Endothelial cell of umbilical vein (primary cell): Measurements from ENCODE around the gene DOCK1. TPM values are rescaled to one million over a fixed set of nuclear protein-coding genes. Genes with fewer than 3 reads are reported as not detected.

ENCODE experiments used
- BruUV-seq: library from RNA; stranded (reverse); fragments of 400-500 nt; replicated peaks from 2 replicates; lab custom pipeline; 2021; lab: Mats Ljungman, UMichigan
- CTCF ChIA-PET: fragments of 300-600, 350-600 bp; sonication (Branson Sonifier 250); formaldehyde crosslinking; loops from one replicate; lab custom pipeline; 2021; ENCODE audit warnings: antibody characterized with exemption, inconsistent platforms; lab: Charles Lee
- POLR2A ChIA-PET: fragments of 300-600, 350-600 bp; sonication (Branson Sonifier 250); formaldehyde crosslinking; loops from one replicate; lab custom pipeline; 2021; ENCODE audit warnings: antibody characterized with exemption, inconsistent platforms; lab: Charles Lee
- DNase-seq: peaks from one replicate; pipeline ENCODE4 v3.0.0-alpha.2; 2011; ENCODE audit warnings: low read depth, low spot score
- FAIRE-seq: peaks from 2 replicates; lab custom pipeline; 2011; peaks lifted over from hg19 to GRCh38; lab: Jason Lieb, UNC
- H2AFZ ChIP-seq: 2 replicates; pipeline ENCODE4 v1.6.0; 2012; ENCODE audit warnings: low read depth, low read length, control low read depth, inconsistent platforms
- H3K27ac ChIP-seq: 2 replicates; pipeline ENCODE4 v1.5.1; 2011; ENCODE audit warnings: low read depth, mild to moderate bottlenecking, control low read depth, low read length, moderate library complexity; ENCODE audit not compliant: insufficient read depth
- H3K27me3 ChIP-seq, 2 experiments: 2 replicates each; pipeline versions ENCODE4 v1.6.0 to v1.6.1; 2011; ENCODE audit warnings: low read length in 2 of 2, mixed read lengths in 1 of 2; ENCODE audit not compliant: control insufficient read depth in 2 of 2, insufficient read depth in 2 of 2
- H3K36me3 ChIP-seq, 2 experiments: 2 replicates in 1 of 2; 3 replicates in 1 of 2; pipeline ENCODE4 v1.5.1; 2011; ENCODE audit warnings: low read length in 2 of 2, mild to moderate bottlenecking in 1 of 2, moderate library complexity in 1 of 2; ENCODE audit not compliant: control insufficient read depth in 2 of 2, insufficient read depth in 2 of 2; ENCODE audit errors: extremely low read depth in 1 of 2
- H3K4me1 ChIP-seq: 3 replicates; pipeline ENCODE4 v1.5.1; 2011; ENCODE audit warnings: mild to moderate bottlenecking, low read length; ENCODE audit not compliant: control insufficient read depth, insufficient read depth; ENCODE audit errors: extremely low read depth
- H3K4me2 ChIP-seq: 2 replicates; pipeline ENCODE4 v1.6.1; 2011; ENCODE audit warnings: low read length, control low read depth, mixed read lengths; ENCODE audit not compliant: insufficient read depth
- H3K4me3 ChIP-seq, 3 experiments: fragments of 200-600 bp in 1 of 3; sonication (generic), shearing (Covaris generic) in 1 of 3; replicated peaks in 1 of 3; 2 replicates each; pipeline ENCODE4 v1.5.1; 2011 to 2016; ENCODE audit warnings: control low read depth in 3 of 3, low read length in 3 of 3, mild to moderate bottlenecking in 2 of 3, inconsistent platforms in 1 of 3, low read depth in 1 of 3, moderate library complexity in 1 of 3; ENCODE audit not compliant: insufficient read depth in 1 of 3
- H3K79me2 ChIP-seq: 2 replicates; pipeline ENCODE4 v1.6.0; 2012; ENCODE audit warnings: low read length, inconsistent platforms; ENCODE audit not compliant: control insufficient read depth, insufficient read depth
- H3K9ac ChIP-seq: replicated peaks from 2 replicates; pipeline ENCODE3; 2011; ENCODE audit warnings: low read length, control low read depth; ENCODE audit not compliant: insufficient read depth; ENCODE audit errors: extremely low read depth
- H3K9me1 ChIP-seq: replicated peaks from 3 replicates; pipeline ENCODE4 v1.6.0; 2011; ENCODE audit warnings: mild to moderate bottlenecking, low read length; ENCODE audit not compliant: control insufficient read depth, insufficient read depth; ENCODE audit errors: extremely low read depth
- H3K9me3 ChIP-seq: replicated peaks from 2 replicates; pipeline ENCODE4 v1.5.1; 2012; ENCODE audit warnings: low read length, inconsistent platforms; ENCODE audit not compliant: control insufficient read depth, insufficient read depth
- H4K20me1 ChIP-seq: replicated peaks from 2 replicates; pipeline ENCODE3; 2011; ENCODE audit warnings: mild to moderate bottlenecking, low read length; ENCODE audit not compliant: control insufficient read depth, insufficient read depth; ENCODE audit errors: extremely low read depth
- CTCF ChIP-seq, 2 donors: IDR thresholded peaks; 1 replicate in 1 of 2; 2 replicates in 1 of 2; pipeline ENCODE4 v1.5.1; 2011; ENCODE audit warnings: low read length in 2 of 2, mild to moderate bottlenecking in 2 of 2, moderate library complexity in 2 of 2, control low read depth in 1 of 2, inconsistent platforms in 1 of 2, low read depth in 1 of 2; ENCODE audit not compliant: insufficient read depth in 1 of 2; ENCODE audit errors: extremely low read depth in 1 of 2
- EZH2 ChIP-seq: IDR thresholded peaks from 2 replicates; pipeline ENCODE4 v1.6.1; 2012; ENCODE audit warnings: borderline replicate concordance, low read depth, mild to moderate bottlenecking, moderate library complexity, low read length, inconsistent platforms; ENCODE audit not compliant: severe bottlenecking
- FOS ChIP-seq: IDR thresholded peaks from 2 replicates; pipeline ENCODE4 v1.6.1; 2011; ENCODE audit warnings: mild to moderate bottlenecking, low read length, moderate library complexity, borderline replicate concordance; ENCODE audit not compliant: insufficient read depth
- GATA2 ChIP-seq: IDR thresholded peaks from 2 replicates; pipeline ENCODE4 v1.7.0; 2011; ENCODE audit warnings: low read depth, mild to moderate bottlenecking, moderate library complexity, mixed read lengths, low read length; ENCODE audit not compliant: insufficient read length, insufficient read depth
- JUN ChIP-seq: IDR thresholded peaks from 2 replicates; pipeline ENCODE4 v1.6.1; 2011; ENCODE audit warnings: borderline replicate concordance, low read depth; ENCODE audit not compliant: insufficient read length, insufficient read depth
- MYC ChIP-seq: IDR thresholded peaks from one replicate; pipeline ENCODE4 v1.6.1; 2011; ENCODE audit warnings: mild to moderate bottlenecking, low read depth, low read length
- POLR2A ChIP-seq: IDR thresholded peaks from 2 replicates; pipeline ENCODE4 v1.6.1; 2012; ENCODE audit warnings: low read depth, mild to moderate bottlenecking, control low read depth, low read length
- POLR2AphosphoS5 ChIP-seq: IDR thresholded peaks from 2 replicates; pipeline ENCODE4 v1.6.1; 2012; ENCODE audit warnings: low read depth, mild to moderate bottlenecking, control low read depth, low read length, moderate library complexity; ENCODE audit not compliant: insufficient read depth
- dilution Hi-C: fragments of 300-500 bp; cut with MboI; formaldehyde crosslinking; loops from one replicate; pipeline ENCODE4 v1.15.0; 2019; ENCODE audit warnings: low sequenced_read_pairs; ENCODE audit not compliant: extremely low pct_ligation_motif_present
- intact Hi-C: fragments of 100-400 bp; cut with micrococcal nuclease; formaldehyde crosslinking; loops from one replicate; pipeline ENCODE4 v1.10.0; 2022
- polyA plus RNA-seq, 4 experiments: library from polyadenylated mRNA; depleted of rRNA in 3 of 4; stranded (reverse) in 3 of 4; unstranded in 1 of 4; fragments of >200 nt; gene quantifications; 2 replicates each; pipeline versions ENCODE4 v1.2.1 to v1.2.3, GENCODE V29; 2011 to 2012; ENCODE audit warnings: missing spikeins in 1 of 4
- total RNA-seq: library from RNA; stranded (reverse); gene quantifications from 2 replicates; pipeline ENCODE4 v1.2.3, GENCODE V29; 2021
- TF ChIP-seq, protein P1 (sequence below): IDR thresholded peaks from 2 replicates; pipeline ENCODE4 v1.6.1; 2011; ENCODE audit not compliant: insufficient read depth, insufficient read length

DOCK1 gene
- total and polyA plus RNA-seq, 2 donors (not counting 3 experiments of a cell fraction or from before 2014, with no cell fraction given), result 22.5 to 83.1 TPM

DNA sequence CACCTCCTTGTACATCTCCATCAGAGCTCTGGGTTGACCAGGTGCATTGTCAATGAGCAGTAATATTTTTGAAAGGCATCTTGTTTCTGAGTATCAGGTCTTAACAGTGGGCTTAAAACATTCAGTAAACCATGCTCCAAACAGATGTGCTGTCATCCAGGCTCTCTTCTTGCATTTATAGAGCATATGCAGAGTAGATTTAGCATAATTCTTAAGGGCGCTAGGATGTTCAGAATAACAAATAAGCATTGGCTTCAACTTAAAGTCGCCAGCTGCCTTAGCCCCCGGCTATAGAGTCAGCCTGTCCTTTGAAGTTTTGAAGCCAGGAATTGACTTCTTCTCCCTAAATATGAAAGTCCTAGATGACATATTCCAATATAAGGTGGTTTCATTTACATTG, 421.7 kb downstream of the DOCK1 start:
- no peaks in the 10 kb centered on the region for H3K9me3 ChIP-seq
- no peak for TF ChIP-seq GATA2
- no peak for TF ChIP-seq POLR2A
- no peak for TF ChIP-seq JUN
- no peak for TF ChIP-seq FOS
- no peak for TF ChIP-seq POLR2AphosphoS5
- TF ChIP-seq, protein P1, sequence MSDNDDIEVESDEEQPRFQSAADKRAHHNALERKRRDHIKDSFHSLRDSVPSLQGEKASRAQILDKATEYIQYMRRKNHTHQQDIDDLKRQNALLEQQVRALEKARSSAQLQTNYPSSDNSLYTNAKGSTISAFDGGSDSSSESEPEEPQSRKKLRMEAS, result no peak
- no peak for TF ChIP-seq EZH2
- no peak for TF ChIP-seq CTCF (IDR thresholded peaks at IDR 0.05; ENCODE audit: extremely low read depth in 1 of 2, insufficient read depth in 1 of 2, low read depth in 1 of 2, low read length in 2 of 2)
- no peak for TF ChIP-seq MYC
- no peak for FAIRE-seq
- H3K4me2 ChIP-seq, result no peak overlapping the region
- peaks cover 3% of the 10 kb centered on the region for H3K4me1 ChIP-seq
- no peaks in the 10 kb centered on the region for H3K27me3 ChIP-seq
- H3K9ac ChIP-seq, result no peak overlapping the region
- DNase-seq, result no peak
- intact Hi-C loops (no loop called here), dilution Hi-C loops (no loop called here)
- no TSS peak for BruUV-seq
- H3K36me3 ChIP-seq, result no peaks in the 10 kb centered on the region
- H4K20me1 ChIP-seq, result no peaks in the 10 kb centered on the region
- no peak overlapping the region for H3K27ac ChIP-seq
- ChIA-PET CTCF (no interaction called here), POLR2A (no interaction called here)
- no peaks in the 10 kb centered on the region for H3K79me2 ChIP-seq
- H3K9me1 ChIP-seq, result no peaks in the 10 kb centered on the region
- H3K4me3 ChIP-seq, result no peak overlapping the region
- no peak overlapping the region for H2AFZ ChIP-seq
